HepG2 (cell line): ENCODE measurements around the gene EP300. TPM values are rescaled to one million over a fixed set of nuclear protein-coding genes. Genes with fewer than 3 reads are reported as not detected.

Experiments used
- GZF1 ChIP-seq: sonication (generic); formaldehyde crosslinking; IDR thresholded peaks from 2 replicates; pipeline ENCODE4 v1.5.1; 2020; ENCODE audit warnings: mild to moderate bottlenecking, missing genetic modification reagents
- ZBTB10 ChIP-seq: sonication (generic); formaldehyde crosslinking; IDR thresholded peaks from 2 replicates; pipeline ENCODE4 v1.4.0; 2020; ENCODE audit warnings: missing genetic modification reagents, borderline replicate concordance
- ZNF543 ChIP-seq: sonication (generic); formaldehyde crosslinking; IDR thresholded peaks from 2 replicates; pipeline ENCODE4 v1.4.0; 2020; ENCODE audit warnings: mild to moderate bottlenecking, missing genetic modification reagents
- polyA plus RNA-seq, 8 experiments: library from polyadenylated mRNA; depleted of rRNA in 3 of 8; stranded (reverse) in 7 of 8; unstranded in 1 of 8; fragments of >200 nt; fragmentation: Illumina TruSeq in 4 of 8; extraction: Trizol in 4 of 8; gene quantifications; 2 replicates each; pipeline versions ENCODE4 v1.2.1 to v1.2.3, GENCODE V29; 2011 to 2016; ENCODE audit warnings: low read depth in 4 of 8, missing spikeins in 1 of 8, mixed read lengths in 1 of 8; ENCODE audit not compliant: insufficient read depth in 1 of 8
- total RNA-seq, 5 experiments: library from RNA; depleted of rRNA; stranded (reverse); fragments of >200 nt; fragmentation: Illumina TruSeq; extraction: Trizol; gene quantifications; 2 replicates each; pipeline ENCODE4 v1.2.3, GENCODE V29; 2016; ENCODE audit warnings: low read depth in 1 of 5
- TF ChIP-seq, protein P1 (sequence below): sonication (generic); formaldehyde crosslinking; IDR thresholded peaks from 2 replicates; pipeline ENCODE4 v1.4.0; 2020; ENCODE audit warnings: missing genetic modification reagents

EP300 gene
- total and polyA plus RNA-seq, 2 of the 13 experiments (the other 11 are each of a cell fraction or from before 2014, with no cell fraction given) = 13.6 to 14.9 TPM

GRCh38 chr22:41204066-41204465 lies 111.7 kb downstream of the EP300 start (continued):
- TF ChIP-seq, protein P1, sequence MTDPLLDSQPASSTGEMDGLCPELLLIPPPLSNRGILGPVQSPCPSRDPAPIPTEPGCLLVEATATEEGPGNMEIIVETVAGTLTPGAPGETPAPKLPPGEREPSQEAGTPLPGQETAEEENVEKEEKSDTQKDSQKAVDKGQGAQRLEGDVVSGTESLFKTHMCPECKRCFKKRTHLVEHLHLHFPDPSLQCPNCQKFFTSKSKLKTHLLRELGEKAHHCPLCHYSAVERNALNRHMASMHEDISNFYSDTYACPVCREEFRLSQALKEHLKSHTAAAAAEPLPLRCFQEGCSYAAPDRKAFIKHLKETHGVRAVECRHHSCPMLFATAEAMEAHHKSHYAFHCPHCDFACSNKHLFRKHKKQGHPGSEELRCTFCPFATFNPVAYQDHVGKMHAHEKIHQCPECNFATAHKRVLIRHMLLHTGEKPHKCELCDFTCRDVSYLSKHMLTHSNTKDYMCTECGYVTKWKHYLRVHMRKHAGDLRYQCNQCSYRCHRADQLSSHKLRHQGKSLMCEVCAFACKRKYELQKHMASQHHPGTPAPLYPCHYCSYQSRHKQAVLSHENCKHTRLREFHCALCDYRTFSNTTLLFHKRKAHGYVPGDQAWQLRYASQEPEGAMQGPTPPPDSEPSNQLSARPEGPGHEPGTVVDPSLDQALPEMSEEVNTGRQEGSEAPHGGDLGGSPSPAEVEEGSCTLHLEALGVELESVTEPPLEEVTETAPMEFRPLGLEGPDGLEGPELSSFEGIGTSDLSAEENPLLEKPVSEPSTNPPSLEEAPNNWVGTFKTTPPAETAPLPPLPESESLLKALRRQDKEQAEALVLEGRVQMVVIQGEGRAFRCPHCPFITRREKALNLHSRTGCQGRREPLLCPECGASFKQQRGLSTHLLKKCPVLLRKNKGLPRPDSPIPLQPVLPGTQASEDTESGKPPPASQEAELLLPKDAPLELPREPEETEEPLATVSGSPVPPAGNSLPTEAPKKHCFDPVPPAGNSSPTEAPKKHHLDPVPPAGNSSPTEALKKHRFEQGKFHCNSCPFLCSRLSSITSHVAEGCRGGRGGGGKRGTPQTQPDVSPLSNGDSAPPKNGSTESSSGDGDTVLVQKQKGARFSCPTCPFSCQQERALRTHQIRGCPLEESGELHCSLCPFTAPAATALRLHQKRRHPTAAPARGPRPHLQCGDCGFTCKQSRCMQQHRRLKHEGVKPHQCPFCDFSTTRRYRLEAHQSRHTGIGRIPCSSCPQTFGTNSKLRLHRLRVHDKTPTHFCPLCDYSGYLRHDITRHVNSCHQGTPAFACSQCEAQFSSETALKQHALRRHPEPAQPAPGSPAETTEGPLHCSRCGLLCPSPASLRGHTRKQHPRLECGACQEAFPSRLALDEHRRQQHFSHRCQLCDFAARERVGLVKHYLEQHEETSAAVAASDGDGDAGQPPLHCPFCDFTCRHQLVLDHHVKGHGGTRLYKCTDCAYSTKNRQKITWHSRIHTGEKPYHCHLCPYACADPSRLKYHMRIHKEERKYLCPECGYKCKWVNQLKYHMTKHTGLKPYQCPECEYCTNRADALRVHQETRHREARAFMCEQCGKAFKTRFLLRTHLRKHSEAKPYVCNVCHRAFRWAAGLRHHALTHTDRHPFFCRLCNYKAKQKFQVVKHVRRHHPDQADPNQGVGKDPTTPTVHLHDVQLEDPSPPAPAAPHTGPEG (CRISPR knock-in tag) = no peak
- TF ChIP-seq ZNF543 (CRISPR knock-in tag) = no peak
- TF ChIP-seq ZBTB10 (CRISPR knock-in tag) = no peak
- TF ChIP-seq GZF1 (CRISPR knock-in tag) = no peak
- TF ChIP-seq, all 625 proteins: peak for 0
